ENCODE results near the gene DCTN3.

DNA sequence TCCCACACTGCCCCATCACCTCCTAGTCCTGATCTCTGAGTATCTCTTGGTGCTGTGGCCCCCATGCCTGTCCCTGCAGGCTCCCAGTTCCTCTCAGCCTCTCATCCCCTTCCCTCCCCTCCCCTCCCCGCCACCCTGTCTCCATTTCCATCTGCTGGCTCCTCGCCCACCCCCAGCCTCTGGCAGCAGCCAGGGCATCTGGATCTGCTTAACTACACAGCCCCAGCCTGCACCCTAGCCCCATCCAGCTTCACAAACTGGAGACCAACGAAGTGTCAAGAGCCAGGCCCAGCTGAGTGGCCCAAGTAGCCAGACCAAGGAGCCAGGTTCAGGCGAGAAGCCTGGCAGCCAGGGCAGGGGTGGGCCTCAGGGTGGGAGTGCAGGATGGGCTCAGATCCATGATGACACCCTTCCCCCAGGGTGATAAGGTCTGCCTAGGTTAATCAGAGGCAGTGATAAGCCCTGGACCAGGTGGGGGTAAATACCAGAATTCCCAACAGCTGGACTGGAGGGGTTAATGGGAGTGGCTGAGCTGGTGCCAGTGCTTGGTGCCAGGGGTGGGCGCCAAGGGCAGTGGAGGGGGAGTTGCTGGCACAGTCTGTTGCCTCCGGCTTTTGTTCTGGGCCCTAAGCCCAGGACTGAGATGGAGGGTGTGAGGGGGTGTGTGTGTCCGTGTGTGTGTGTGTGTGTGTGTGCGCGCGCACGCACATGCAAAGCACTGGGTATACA, 34.2 kb upstream of the DCTN3 start:
- no peak for TF ChIP-seq POLR2A (IDR thresholded peaks at IDR 0.05)
- TF ChIP-seq, protein P1, sequence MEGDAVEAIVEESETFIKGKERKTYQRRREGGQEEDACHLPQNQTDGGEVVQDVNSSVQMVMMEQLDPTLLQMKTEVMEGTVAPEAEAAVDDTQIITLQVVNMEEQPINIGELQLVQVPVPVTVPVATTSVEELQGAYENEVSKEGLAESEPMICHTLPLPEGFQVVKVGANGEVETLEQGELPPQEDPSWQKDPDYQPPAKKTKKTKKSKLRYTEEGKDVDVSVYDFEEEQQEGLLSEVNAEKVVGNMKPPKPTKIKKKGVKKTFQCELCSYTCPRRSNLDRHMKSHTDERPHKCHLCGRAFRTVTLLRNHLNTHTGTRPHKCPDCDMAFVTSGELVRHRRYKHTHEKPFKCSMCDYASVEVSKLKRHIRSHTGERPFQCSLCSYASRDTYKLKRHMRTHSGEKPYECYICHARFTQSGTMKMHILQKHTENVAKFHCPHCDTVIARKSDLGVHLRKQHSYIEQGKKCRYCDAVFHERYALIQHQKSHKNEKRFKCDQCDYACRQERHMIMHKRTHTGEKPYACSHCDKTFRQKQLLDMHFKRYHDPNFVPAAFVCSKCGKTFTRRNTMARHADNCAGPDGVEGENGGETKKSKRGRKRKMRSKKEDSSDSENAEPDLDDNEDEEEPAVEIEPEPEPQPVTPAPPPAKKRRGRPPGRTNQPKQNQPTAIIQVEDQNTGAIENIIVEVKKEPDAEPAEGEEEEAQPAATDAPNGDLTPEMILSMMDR (IDR thresholded peaks at IDR 0.05) = no peak
